Measurements from ENCODE around the gene URM1. TPM values are rescaled to one million over a fixed set of nuclear protein-coding genes. Genes with fewer than 3 reads are reported as not detected.

URM1 gene
- polyA plus RNA-seq, 2 of the 4 experiments (the other 2 are of a cell fraction): 43.6 to 50.6 TPM

GRCh38 chr9:128434340-128434739, 63.2 kb downstream of the URM1 start (continued):
- TF ChIP-seq REST (IDR thresholded peaks at IDR 0.05) (no peak), BHLHE40 (IDR thresholded peaks at IDR 0.05; ENCODE audit: low read depth, low read length) (no peak), HES2 (IDR thresholded peaks at IDR 0.05) (no peak), ELK1 (IDR thresholded peaks at IDR 0.05; ENCODE audit: low read depth, low read length) (no peak), RNF2 (IDR thresholded peaks at IDR 0.05; ENCODE audit: borderline replicate concordance, low read depth) (no peak)

GRCh38 chr9:128435611-128436010, 64.4 kb downstream of the URM1 start:
- Histone ChIP-seq H3K9me3 (no peaks in the 10 kb centered on the region), H3K4me3 (no peak overlapping the region), H3K27ac (no peak overlapping the region), H3K4me1 (peaks cover 3% of the 10 kb centered on the region; the same call in 2 of the 3 replicates), H3K4me2 (no peak overlapping the region)
- WGBS (ENCODE audit: missing lambda C conversion rate): 97% methylated on average over 17 of the region's 18 CpGs
- POLR2A ChIA-PET: no interaction called here
- CTCF ChIA-PET: interaction anchor here (0.7 to 12.4 kb wide), 7 partner anchors 12 to 140 kb away, joined by 3 to 171 read pairs (median 4); partner anchors contain the start of gene CERCAM
- FAIRE-seq (no peak), DNase-seq (ENCODE audit: low read depth in 1 of 2, low spot score in 1 of 2) (no peak), ATAC-seq (no peak)
- TF ChIP-seq HOXB13 (CRISPR knock-in tag; IDR thresholded peaks at IDR 0.05; ENCODE audit: low read depth): no peak
- TF ChIP-seq CEBPB (IDR thresholded peaks at IDR 0.05): no peak
- TF ChIP-seq JUNB (IDR thresholded peaks at IDR 0.05): no peak
- no peak for TF ChIP-seq CHD2 (IDR thresholded peaks at IDR 0.05; ENCODE audit: low read length, partially characterized antibody)
- no peak for TF ChIP-seq ATOH8 (CRISPR knock-in tag; IDR thresholded peaks at IDR 0.05; ENCODE audit: low read depth)
- TF ChIP-seq RAD21 (conservative IDR thresholded peaks at IDR 0.05 in 1 of 2, IDR thresholded peaks at IDR 0.05 in 1 of 2): no peak
- TF ChIP-seq NPAS2 (CRISPR knock-in tag; IDR thresholded peaks at IDR 0.05; ENCODE audit: borderline replicate concordance): no peak
- TF ChIP-seq E2F6 (IDR thresholded peaks at IDR 0.05; ENCODE audit: borderline replicate concordance, low read depth): no peak
- TF ChIP-seq EHF (CRISPR knock-in tag; IDR thresholded peaks at IDR 0.05): no peak

- CTCF ChIA-PET: interaction anchor here (0.6 to 12.4 kb wide), 65 partner anchors 10 to 514 kb away, joined by 3 to 171 read pairs (median 4); partner anchors contain the start of genes CERCAM, GLE1 and ODF2
- TF ChIP-seq HOXB5 (CRISPR knock-in tag; IDR thresholded peaks at IDR 0.05) (no peak), MAZ (IDR thresholded peaks at IDR 0.05; ENCODE audit: borderline replicate concordance, low read depth, low read length) (no peak), MAX (IDR thresholded peaks at IDR 0.05) (peak; percentile 27; the same call in 1 of the 2 replicates), SMC3 (IDR thresholded peaks at IDR 0.05) (peak; percentile 73), RAD21 (conservative IDR thresholded peaks at IDR 0.05 in 1 of 2, IDR thresholded peaks at IDR 0.05 in 1 of 2) (peak; percentile 66 to 73), CTCF (IDR thresholded peaks at IDR 0.05) (peak; percentile 81), HDAC2 (IDR thresholded peaks at IDR 0.05) (no peak), KDM5A (IDR thresholded peaks at IDR 0.05) (no peak)
- WGBS (ENCODE audit: missing lambda C conversion rate): 26% methylated on average over 3 of the region's 12 CpGs
- POLR2A ChIA-PET: no interaction called here
- Histone ChIP-seq H3K4me3 (no peak overlapping the region), H3K4me2 (no peak overlapping the region), H3K9me3 (no peaks in the 10 kb centered on the region), H3K4me1 (peaks cover 3% of the 10 kb centered on the region; the same call in 2 of the 3 replicates), H3K27ac (peak overlapping the region in 1 of 2 experiments; percentile 72; a peak in 3 of 6 replicates)
- ATAC-seq: peak; percentile 91 to 97
- no peak for FAIRE-seq
- DNase-seq (ENCODE audit: low read depth in 1 of 2, low spot score in 1 of 2): peak; percentile 76 to 80
Observed at GRCh38 chr9:128438343-128439109, 67.4 kb downstream of the URM1 start.

All from A549 (cell line).